Panc1 (cell line): Measurements from ENCODE around the gene CACNA1G. TPM values are rescaled to one million over a fixed set of nuclear protein-coding genes. Genes with fewer than 3 reads are reported as not detected.
A peak's percentile ranks its signal among the peaks of the same experiment; 100 is the strongest.

Experiments used
- ATAC-seq: fragments of 200-7000 bp; cut with Tn5 transposase; 2 replicates; pipeline ENCODE4 v1.9.1; 2020; ENCODE audit warnings: mild to moderate bottlenecking, moderate library complexity
- BruUV-seq: library from RNA; stranded (reverse); fragments of 400-500 nt; replicated peaks from 2 replicates; lab custom pipeline; 2021; lab: Mats Ljungman, UMichigan
- CTCF ChIA-PET: fragments of 300-600 bp; sonication (Branson Sonifier 250); formaldehyde crosslinking; loops from one replicate; lab custom pipeline; 2022; ENCODE audit warnings: antibody characterized with exemption; lab: Charles Lee
- POLR2A ChIA-PET: fragments of 300-600 bp; sonication (Branson Sonifier 250); formaldehyde crosslinking; loops from one replicate; lab custom pipeline; 2022; ENCODE audit warnings: antibody characterized with exemption; lab: Charles Lee
- DNase-seq: peaks from one replicate; pipeline ENCODE4 v3.0.0-alpha.2; 2010; ENCODE audit warnings: low read depth, low spot score
- H3K27ac ChIP-seq: 2 replicates; pipeline ENCODE4 v1.5.1; 2011; ENCODE audit warnings: mild to moderate bottlenecking, low read length, inconsistent platforms
- H3K27me3 ChIP-seq: fragments of 200-500 bp; sonication (Bioruptor generic); 2 replicates; pipeline ENCODE4 v1.6.0; 2014; ENCODE audit warnings: low read length, inconsistent platforms; ENCODE audit not compliant: control insufficient read depth, insufficient read depth
- H3K36me3 ChIP-seq: fragments of 200-500 bp; sonication (Bioruptor generic); 2 replicates; pipeline ENCODE4 v1.5.1; 2014; ENCODE audit warnings: inconsistent platforms, mild to moderate bottlenecking, low read length, moderate library complexity; ENCODE audit not compliant: control insufficient read depth, insufficient read depth
- H3K4me1 ChIP-seq: 2 replicates; pipeline ENCODE4 v1.5.1; 2011; ENCODE audit warnings: inconsistent platforms, mild to moderate bottlenecking, low read length, moderate library complexity; ENCODE audit not compliant: control insufficient read depth, insufficient read depth
- H3K4me3 ChIP-seq, 2 experiments: 2 replicates each; pipeline ENCODE4 v1.5.1; 2011 to 2012; ENCODE audit warnings: low read depth in 2 of 2, low read length in 2 of 2, mild to moderate bottlenecking in 2 of 2, inconsistent platforms in 1 of 2, moderate library complexity in 1 of 2
- H3K9me3 ChIP-seq: fragments of 200-500 bp; sonication (Bioruptor generic); 2 replicates; pipeline ENCODE4 v1.5.1; 2014; ENCODE audit warnings: low read depth, mild to moderate bottlenecking, inconsistent platforms, low read length, moderate library complexity; ENCODE audit not compliant: control insufficient read depth, insufficient read depth
- POLR2AphosphoS5 ChIP-seq: IDR thresholded peaks from 2 replicates; pipeline ENCODE4 v1.6.1; 2012; ENCODE audit warnings: mild to moderate bottlenecking, low read depth, low read length, moderate library complexity
- REST ChIP-seq, 2 experiments: IDR thresholded peaks; 2 replicates each; pipeline ENCODE4 v1.6.1; 2011 to 2012; ENCODE audit warnings: low read depth in 2 of 2, control low read depth in 1 of 2, low read length in 1 of 2, mild to moderate bottlenecking in 1 of 2, moderate library complexity in 1 of 2; ENCODE audit not compliant: insufficient read depth in 1 of 2
- SIN3A ChIP-seq: IDR thresholded peaks from 2 replicates; pipeline ENCODE4 v1.6.1; 2012; ENCODE audit warnings: low read depth, mild to moderate bottlenecking, low read length, moderate library complexity, borderline replicate concordance; ENCODE audit not compliant: insufficient read depth
- TCF7L2 ChIP-seq: IDR thresholded peaks from 2 replicates; pipeline ENCODE4 v1.6.1; 2011; ENCODE audit warnings: mild to moderate bottlenecking, low read depth, low read length, inconsistent platforms
- in situ Hi-C: cut with HindIII; loops from 2 replicates; pipeline ENCODE4 v1.10.0; 2016; ENCODE audit warnings: low sequenced_read_pairs, low pct_unique_long_range_greater_than_20kb
- intact Hi-C: fragments of 100-400 bp; cut with micrococcal nuclease; formaldehyde crosslinking; loops from one replicate; pipeline ENCODE4 v1.10.0; 2022; ENCODE audit not compliant: unreplicated experiment
- total RNA-seq: library from RNA; stranded (reverse); gene quantifications from one replicate; pipeline ENCODE4 v1.2.1, GENCODE V29; 2021; ENCODE audit not compliant: unreplicated experiment
- TF ChIP-seq, protein P1 (sequence below): fragments of 450-650 bp; IDR thresholded peaks from 2 replicates; pipeline ENCODE4 v1.5.1; 2017; ENCODE audit warnings: mild to moderate bottlenecking

CACNA1G gene
- total RNA-seq, 1 experiment from 2014 or later = 10.0 TPM

- intact Hi-C loops (loop anchor here (5.0 kb wide), 1 partner anchor 153 kb away; no protein-coding TSS in a partner anchor), in situ Hi-C loops (no loop called here)
- ATAC-seq (0 out of 2 replicates have a peak, but pooled peaks have one; percentile 3), DNase-seq (no peak)
- Histone ChIP-seq H3K27ac (peak overlapping the region; percentile 100), H3K27me3 (no peaks in the 10 kb centered on the region), H3K36me3 (no peaks in the 10 kb centered on the region; the same call in 1 of the 2 replicates), H3K4me3 (peak overlapping the region; percentile 66 to 78), H3K4me1 (peaks cover 90% of the 10 kb centered on the region), H3K9me3 (no peaks in the 10 kb centered on the region)
- BruUV-seq = no TSS peak
- POLR2A ChIA-PET = no interaction called here
- TF ChIP-seq SIN3A (peak; percentile 26; the same call in 1 of the 2 replicates), POLR2AphosphoS5 (peak; percentile 17; the same call in 1 of the 2 replicates)
- TF ChIP-seq, protein P1, sequence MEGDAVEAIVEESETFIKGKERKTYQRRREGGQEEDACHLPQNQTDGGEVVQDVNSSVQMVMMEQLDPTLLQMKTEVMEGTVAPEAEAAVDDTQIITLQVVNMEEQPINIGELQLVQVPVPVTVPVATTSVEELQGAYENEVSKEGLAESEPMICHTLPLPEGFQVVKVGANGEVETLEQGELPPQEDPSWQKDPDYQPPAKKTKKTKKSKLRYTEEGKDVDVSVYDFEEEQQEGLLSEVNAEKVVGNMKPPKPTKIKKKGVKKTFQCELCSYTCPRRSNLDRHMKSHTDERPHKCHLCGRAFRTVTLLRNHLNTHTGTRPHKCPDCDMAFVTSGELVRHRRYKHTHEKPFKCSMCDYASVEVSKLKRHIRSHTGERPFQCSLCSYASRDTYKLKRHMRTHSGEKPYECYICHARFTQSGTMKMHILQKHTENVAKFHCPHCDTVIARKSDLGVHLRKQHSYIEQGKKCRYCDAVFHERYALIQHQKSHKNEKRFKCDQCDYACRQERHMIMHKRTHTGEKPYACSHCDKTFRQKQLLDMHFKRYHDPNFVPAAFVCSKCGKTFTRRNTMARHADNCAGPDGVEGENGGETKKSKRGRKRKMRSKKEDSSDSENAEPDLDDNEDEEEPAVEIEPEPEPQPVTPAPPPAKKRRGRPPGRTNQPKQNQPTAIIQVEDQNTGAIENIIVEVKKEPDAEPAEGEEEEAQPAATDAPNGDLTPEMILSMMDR = no peak
- CTCF ChIA-PET = no interaction called here
Observed at GRCh38 chr17:50634915-50635731, 74.6 kb downstream of the CACNA1G start.

GRCh38 chr17:50635732-50635981 lies 75.1 kb downstream of the CACNA1G start:
- ChIA-PET POLR2A (no interaction called here), CTCF (no interaction called here)
- in situ Hi-C loops = no loop called here
- H3K36me3 ChIP-seq = no peaks in the 10 kb centered on the region; the same call in 1 of the 2 replicates
- H3K4me3 ChIP-seq = peak overlapping the region; percentile 66 to 78
- ATAC-seq = no peak
- BruUV-seq = no TSS peak
- DNase-seq = no peak
- peaks cover 90% of the 10 kb centered on the region for H3K4me1 ChIP-seq
- intact Hi-C loops = no loop called here
- H3K27me3 ChIP-seq = no peaks in the 10 kb centered on the region
- H3K27ac ChIP-seq = peak overlapping the region; percentile 100
- no peaks in the 10 kb centered on the region for H3K9me3 ChIP-seq
- TF ChIP-seq SIN3A (no peak), REST (IDR thresholded peaks at IDR 0.05; ENCODE audit: insufficient read depth in 1 of 2, low read depth in 2 of 2, low read length in 1 of 2) (no peak), POLR2AphosphoS5 (no peak), TCF7L2 (no peak)
- TF ChIP-seq, protein P1 = no peak
